OCI-LY7 (cell line): ENCODE data around the gene CAPN8. TPM values are rescaled to one million over a fixed set of nuclear protein-coding genes. Genes with fewer than 3 reads are reported as not detected.

Experiments used
- BruUV-seq: library from RNA; stranded (reverse); fragments of 400-500 nt; replicated peaks from 2 replicates; lab custom pipeline; 2021; lab: Mats Ljungman, UMichigan
- CTCF ChIA-PET: fragments of 300-600 bp; sonication (Branson Sonifier 250); formaldehyde crosslinking; loops from one replicate; lab custom pipeline; 2022; ENCODE audit warnings: antibody characterized with exemption; ENCODE audit not compliant: unreplicated experiment; lab: Charles Lee
- POLR2A ChIA-PET: fragments of 300-600 bp; sonication (Branson Sonifier 250); formaldehyde crosslinking; loops from one replicate; lab custom pipeline; 2022; ENCODE audit warnings: antibody characterized with exemption; lab: Charles Lee
- DNase-seq: peaks from one replicate; pipeline ENCODE4 v3.0.0-alpha.2; 2015; ENCODE audit warnings: low spot score
- H2AFZ ChIP-seq: fragments of 200-600 bp; sonication (generic), shearing (Covaris generic); 2 replicates; pipeline ENCODE4 v1.6.1; 2014; ENCODE audit warnings: mild to moderate bottlenecking, antibody characterized with exemption, low read length, moderate library complexity
- H3K27ac ChIP-seq: fragments of 200-600 bp; sonication (generic); 2 replicates; pipeline ENCODE4 v1.5.1; 2014; ENCODE audit warnings: mixed run types, low read depth, mild to moderate bottlenecking, moderate library complexity, low read length, inconsistent platforms; ENCODE audit not compliant: poor library complexity, severe bottlenecking
- H3K36me3 ChIP-seq: fragments of 200-600 bp; sonication (generic); 2 replicates; pipeline ENCODE4 v1.6.1; 2014; ENCODE audit warnings: mild to moderate bottlenecking, antibody characterized with exemption, low read length, moderate library complexity, mixed read lengths; ENCODE audit not compliant: insufficient read depth
- H3K4me1 ChIP-seq: fragments of 200-600 bp; sonication (generic); 2 replicates; pipeline ENCODE4 v1.5.1; 2014; ENCODE audit warnings: mild to moderate bottlenecking, low read length; ENCODE audit not compliant: insufficient read depth, poor library complexity, severe bottlenecking
- H3K4me2 ChIP-seq: fragments of 200-600 bp; sonication (generic); 2 replicates; pipeline ENCODE4 v1.6.1; 2014; ENCODE audit warnings: mild to moderate bottlenecking, low read length
- H3K4me3 ChIP-seq: fragments of 200-600 bp; sonication (generic); 2 replicates; pipeline ENCODE4 v1.5.1; 2014; ENCODE audit warnings: mild to moderate bottlenecking, low read depth, low read length; ENCODE audit not compliant: poor library complexity, severe bottlenecking
- H3K79me2 ChIP-seq: fragments of 200-600 bp; sonication (generic); 2 replicates; pipeline ENCODE4 v1.6.1; 2016; ENCODE audit warnings: low read depth, mild to moderate bottlenecking, low read length, moderate library complexity, mixed read lengths; ENCODE audit not compliant: insufficient read depth
- H3K9me2 ChIP-seq: fragments of 200-600 bp; sonication (generic); 2 replicates; pipeline ENCODE4 v1.6.1; 2016; ENCODE audit warnings: mild to moderate bottlenecking, low read length, mixed read lengths; ENCODE audit not compliant: insufficient read depth
- H3K9me3 ChIP-seq: fragments of 200-600 bp; sonication (generic); 2 replicates; pipeline ENCODE4 v1.6.1; 2014; ENCODE audit warnings: mild to moderate bottlenecking, mixed run types, low read length, mixed read lengths
- H4K20me1 ChIP-seq: fragments of 200-600 bp; sonication (generic); 2 replicates; pipeline ENCODE4 v1.6.1; 2014; ENCODE audit warnings: mild to moderate bottlenecking, antibody characterized with exemption, low read length, moderate library complexity, mixed read lengths; ENCODE audit not compliant: insufficient read depth
- EZH2phosphoT487 ChIP-seq: fragments of 200-600 bp; sonication (generic); IDR thresholded peaks from 2 replicates; pipeline ENCODE4 v1.6.1; 2018; ENCODE audit warnings: low read depth, borderline replicate concordance, mild to moderate bottlenecking, mixed run types, antibody characterized with exemption, low read length, moderate library complexity, mixed read lengths
- intact Hi-C: fragments of 100-400 bp; cut with micrococcal nuclease; formaldehyde crosslinking; loops from one replicate; pipeline ENCODE4 v1.10.0; 2022; ENCODE audit not compliant: unreplicated experiment
- total RNA-seq, 2 experiments: library from RNA; depleted of rRNA in 1 of 2; stranded (reverse); fragments of >200 nt in 1 of 2; shearing (Covaris generic) in 1 of 2; gene quantifications; 2 replicates each; pipeline ENCODE4 v1.2.3, GENCODE V29; 2014 to 2022
- TF ChIP-seq, protein P1 (sequence below): fragments of 200-600 bp; sonication (generic); conservative IDR thresholded peaks from 2 replicates; pipeline ENCODE4 v1.5.1; 2014; ENCODE audit warnings: mild to moderate bottlenecking, antibody characterized with exemption, low read length, moderate library complexity, mixed read lengths

The CAPN8 gene
- total RNA-seq, 2 experiments from 2014 or later, result not detected

DNA sequence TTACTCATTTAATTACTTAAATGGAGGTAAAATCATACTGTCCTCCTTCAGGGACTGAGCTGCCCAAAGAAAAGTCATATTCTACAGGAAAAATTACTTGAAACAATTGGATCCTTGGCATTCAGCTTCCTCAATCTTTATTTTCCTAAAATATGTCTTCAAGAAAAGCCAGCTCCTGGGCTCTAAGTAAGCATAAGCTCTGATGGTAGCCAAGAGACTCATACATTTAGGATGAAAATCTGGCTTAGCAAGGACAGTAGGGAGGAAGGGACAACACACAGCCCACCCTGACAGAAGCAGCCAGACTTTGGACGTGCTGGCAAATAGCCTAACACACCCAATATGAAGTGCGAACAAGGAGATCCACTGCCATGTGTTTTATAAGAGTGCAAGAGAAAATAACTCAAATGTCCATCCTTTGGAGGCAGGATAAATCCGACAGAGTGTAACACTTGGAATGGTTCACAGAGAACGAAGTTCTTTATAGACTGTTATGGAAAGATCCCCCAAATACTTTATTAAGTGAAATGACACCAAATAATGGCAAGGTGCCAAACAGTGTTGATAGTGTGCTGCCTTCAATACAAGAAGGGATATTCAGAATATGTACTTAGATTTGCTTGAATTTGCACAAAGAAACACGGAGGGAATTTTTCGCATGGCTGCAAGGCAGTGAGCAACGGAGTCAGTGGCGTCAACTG is 14.1 kb downstream of the CAPN8 start:
- CTCF ChIA-PET, result no interaction called here
- H3K79me2 ChIP-seq, result no peaks in the 10 kb centered on the region
- H3K9me2 ChIP-seq, result no peaks in the 10 kb centered on the region
- TF ChIP-seq, protein P1, sequence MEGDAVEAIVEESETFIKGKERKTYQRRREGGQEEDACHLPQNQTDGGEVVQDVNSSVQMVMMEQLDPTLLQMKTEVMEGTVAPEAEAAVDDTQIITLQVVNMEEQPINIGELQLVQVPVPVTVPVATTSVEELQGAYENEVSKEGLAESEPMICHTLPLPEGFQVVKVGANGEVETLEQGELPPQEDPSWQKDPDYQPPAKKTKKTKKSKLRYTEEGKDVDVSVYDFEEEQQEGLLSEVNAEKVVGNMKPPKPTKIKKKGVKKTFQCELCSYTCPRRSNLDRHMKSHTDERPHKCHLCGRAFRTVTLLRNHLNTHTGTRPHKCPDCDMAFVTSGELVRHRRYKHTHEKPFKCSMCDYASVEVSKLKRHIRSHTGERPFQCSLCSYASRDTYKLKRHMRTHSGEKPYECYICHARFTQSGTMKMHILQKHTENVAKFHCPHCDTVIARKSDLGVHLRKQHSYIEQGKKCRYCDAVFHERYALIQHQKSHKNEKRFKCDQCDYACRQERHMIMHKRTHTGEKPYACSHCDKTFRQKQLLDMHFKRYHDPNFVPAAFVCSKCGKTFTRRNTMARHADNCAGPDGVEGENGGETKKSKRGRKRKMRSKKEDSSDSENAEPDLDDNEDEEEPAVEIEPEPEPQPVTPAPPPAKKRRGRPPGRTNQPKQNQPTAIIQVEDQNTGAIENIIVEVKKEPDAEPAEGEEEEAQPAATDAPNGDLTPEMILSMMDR, result no peak
- TF ChIP-seq EZH2phosphoT487, result no peak
- H3K4me1 ChIP-seq, result no peaks in the 10 kb centered on the region
- intact Hi-C loops, result no loop called here
- H2AFZ ChIP-seq, result no peak overlapping the region
- POLR2A ChIA-PET, result no interaction called here
- no peak overlapping the region for H3K4me3 ChIP-seq
- no TSS peak for BruUV-seq
- no peaks in the 10 kb centered on the region for H4K20me1 ChIP-seq
- no peaks in the 10 kb centered on the region for H3K36me3 ChIP-seq
- H3K9me3 ChIP-seq, result no peaks in the 10 kb centered on the region
- H3K4me2 ChIP-seq, result no peak overlapping the region
- no peak overlapping the region for H3K27ac ChIP-seq
- DNase-seq, result no peak

DNA sequence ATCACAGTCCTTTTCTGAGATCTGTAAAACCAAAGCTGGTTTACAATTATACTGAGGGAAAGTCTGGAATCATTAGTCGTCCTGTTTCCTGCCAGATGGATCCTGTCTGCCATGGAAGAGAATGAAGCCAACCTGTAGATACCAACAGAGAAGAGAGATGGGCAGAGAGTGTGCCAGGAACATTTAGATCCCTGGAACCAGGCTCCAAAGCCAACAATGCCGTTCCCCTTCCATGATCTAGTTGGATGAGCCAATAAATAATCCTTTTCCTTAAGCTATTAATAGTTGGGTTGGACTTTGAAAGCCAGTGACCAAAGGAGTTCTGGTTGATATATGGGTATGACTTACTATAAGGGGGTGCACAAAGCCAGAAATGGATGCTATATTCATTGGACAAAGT is 15.0 kb downstream of the CAPN8 start:
- intact Hi-C loops, result no loop called here
- H3K36me3 ChIP-seq, result no peaks in the 10 kb centered on the region

DNA sequence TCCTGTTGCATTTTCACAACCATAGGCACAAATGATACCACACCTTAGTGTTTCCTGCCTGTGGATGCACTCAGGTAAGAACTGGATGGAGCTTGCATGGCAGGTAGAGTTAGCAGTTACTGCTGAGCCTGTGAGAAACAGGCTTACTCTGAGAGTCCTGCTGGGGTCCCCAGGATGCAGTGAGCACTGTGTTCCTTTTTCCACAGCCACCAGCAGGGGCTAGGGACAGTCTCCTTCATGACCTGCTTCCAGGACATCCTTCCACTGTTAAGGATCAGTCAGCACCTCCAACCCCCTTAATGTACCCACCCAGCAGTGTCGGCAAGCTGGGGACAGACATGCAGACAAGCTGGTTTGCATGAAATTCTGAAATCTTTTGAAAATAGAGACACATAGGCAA is 16.3 kb downstream of the CAPN8 start:
- Histone ChIP-seq H3K79me2 (no peaks in the 10 kb centered on the region), H3K4me1 (no peaks in the 10 kb centered on the region), H2AFZ (no peak overlapping the region), H3K4me2 (no peak overlapping the region), H3K9me3 (no peaks in the 10 kb centered on the region), H3K9me2 (no peaks in the 10 kb centered on the region), H3K4me3 (no peak overlapping the region), H3K36me3 (no peaks in the 10 kb centered on the region), H4K20me1 (no peaks in the 10 kb centered on the region), H3K27ac (no peak overlapping the region)
- BruUV-seq, result no TSS peak
- ChIA-PET CTCF (no interaction called here), POLR2A (no interaction called here)
- intact Hi-C loops, result no loop called here
- DNase-seq, result no peak
- no peak for TF ChIP-seq EZH2phosphoT487
- TF ChIP-seq, protein P1, result no peak

More for the DNA sequence above, 15.0 kb downstream of the CAPN8 start:
- H3K9me3 ChIP-seq, result no peaks in the 10 kb centered on the region
- H2AFZ ChIP-seq, result no peak overlapping the region
- CTCF ChIA-PET, result no interaction called here
- no peak overlapping the region for H3K27ac ChIP-seq
- no peaks in the 10 kb centered on the region for H4K20me1 ChIP-seq
- POLR2A ChIA-PET, result interaction anchor here (0.6 kb wide), 1 partner anchor 861 kb away, joined by 3 read pairs; no protein-coding TSS in a partner anchor
- H3K4me1 ChIP-seq, result no peaks in the 10 kb centered on the region
- no peaks in the 10 kb centered on the region for H3K9me2 ChIP-seq
- DNase-seq, result no peak
- no peak for TF ChIP-seq EZH2phosphoT487
- TF ChIP-seq, protein P1, result no peak
- no peak overlapping the region for H3K4me3 ChIP-seq
- no peaks in the 10 kb centered on the region for H3K79me2 ChIP-seq
- BruUV-seq, result no TSS peak
- H3K4me2 ChIP-seq, result no peak overlapping the region
